ENCODE measurements around the gene BCAR1.
A peak's percentile ranks its signal among the peaks of the same experiment; 100 is the strongest.
"Not testable (repeated sequence)": the region's sequence is repeated elsewhere in the genome, so short reads cannot be mapped to it uniquely, and the experiment has no call there.

Gene BCAR1, protein sequence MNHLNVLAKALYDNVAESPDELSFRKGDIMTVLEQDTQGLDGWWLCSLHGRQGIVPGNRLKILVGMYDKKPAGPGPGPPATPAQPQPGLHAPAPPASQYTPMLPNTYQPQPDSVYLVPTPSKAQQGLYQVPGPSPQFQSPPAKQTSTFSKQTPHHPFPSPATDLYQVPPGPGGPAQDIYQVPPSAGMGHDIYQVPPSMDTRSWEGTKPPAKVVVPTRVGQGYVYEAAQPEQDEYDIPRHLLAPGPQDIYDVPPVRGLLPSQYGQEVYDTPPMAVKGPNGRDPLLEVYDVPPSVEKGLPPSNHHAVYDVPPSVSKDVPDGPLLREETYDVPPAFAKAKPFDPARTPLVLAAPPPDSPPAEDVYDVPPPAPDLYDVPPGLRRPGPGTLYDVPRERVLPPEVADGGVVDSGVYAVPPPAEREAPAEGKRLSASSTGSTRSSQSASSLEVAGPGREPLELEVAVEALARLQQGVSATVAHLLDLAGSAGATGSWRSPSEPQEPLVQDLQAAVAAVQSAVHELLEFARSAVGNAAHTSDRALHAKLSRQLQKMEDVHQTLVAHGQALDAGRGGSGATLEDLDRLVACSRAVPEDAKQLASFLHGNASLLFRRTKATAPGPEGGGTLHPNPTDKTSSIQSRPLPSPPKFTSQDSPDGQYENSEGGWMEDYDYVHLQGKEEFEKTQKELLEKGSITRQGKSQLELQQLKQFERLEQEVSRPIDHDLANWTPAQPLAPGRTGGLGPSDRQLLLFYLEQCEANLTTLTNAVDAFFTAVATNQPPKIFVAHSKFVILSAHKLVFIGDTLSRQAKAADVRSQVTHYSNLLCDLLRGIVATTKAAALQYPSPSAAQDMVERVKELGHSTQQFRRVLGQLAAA

DNA sequence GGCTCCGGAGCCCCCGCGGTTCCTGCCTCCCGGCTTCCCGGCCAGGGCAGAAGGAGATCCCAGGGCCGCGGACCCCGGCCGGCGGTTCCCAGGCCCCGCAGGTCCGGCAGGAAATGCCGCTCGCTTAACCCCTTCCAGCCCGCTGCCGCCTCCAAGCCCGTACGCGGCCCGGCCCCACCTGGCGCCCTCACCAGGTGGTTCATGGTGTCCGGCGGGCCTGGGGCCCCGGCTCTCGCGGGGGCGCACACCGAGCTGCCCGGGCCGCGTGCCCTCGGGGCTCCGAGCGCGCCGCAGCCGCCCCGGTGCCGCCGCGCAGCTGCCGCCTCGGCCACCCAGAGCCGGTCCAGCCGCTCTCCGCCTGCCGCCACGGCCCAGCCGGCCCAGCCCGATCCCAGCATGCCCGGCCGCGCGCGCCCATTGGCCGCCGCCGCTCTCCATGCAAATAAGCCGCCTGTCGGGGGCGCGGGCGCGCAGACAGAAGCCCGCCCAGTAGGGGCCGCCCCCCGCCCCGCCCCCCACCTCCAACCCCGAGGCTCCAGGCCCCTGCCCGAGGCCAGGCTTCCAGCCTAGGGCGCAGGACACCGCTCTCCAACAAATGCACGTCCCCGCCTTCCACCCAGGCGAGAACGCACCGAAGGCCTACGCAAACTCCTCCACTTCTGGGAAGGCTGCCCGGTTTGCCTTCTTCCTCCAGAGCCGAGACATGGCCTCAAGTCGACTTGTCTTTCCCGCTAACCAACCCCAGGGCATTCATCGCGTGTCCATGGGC is at the start of gene BCAR1:
Gene BCAR1 (minus strand): TSS at position 345 of the 769 bp plus-strand sequence. CDS start 142 bp downstream, at position 203.
- no peak for DNase-seq

DNA sequence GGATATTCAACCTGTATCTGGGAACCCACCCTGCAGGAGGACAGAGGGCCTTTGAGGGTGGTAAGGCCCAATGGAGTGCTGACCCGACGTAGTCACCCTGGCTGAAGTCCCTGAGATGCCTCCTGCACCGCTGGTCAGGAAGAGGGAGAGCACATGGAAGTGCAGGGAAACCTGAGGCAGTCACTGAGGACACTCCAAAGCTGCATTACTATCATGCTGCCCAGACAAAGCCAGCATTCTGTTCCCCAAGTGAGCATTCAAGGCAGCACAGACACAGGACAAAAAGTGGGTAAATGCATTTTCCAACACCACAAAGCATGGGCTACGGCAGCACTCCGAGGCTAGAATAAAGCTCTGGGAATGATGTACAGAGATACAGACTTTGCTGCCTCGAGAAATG is 46.8 kb upstream of the BCAR1 start:
- no peak for DNase-seq

DNA sequence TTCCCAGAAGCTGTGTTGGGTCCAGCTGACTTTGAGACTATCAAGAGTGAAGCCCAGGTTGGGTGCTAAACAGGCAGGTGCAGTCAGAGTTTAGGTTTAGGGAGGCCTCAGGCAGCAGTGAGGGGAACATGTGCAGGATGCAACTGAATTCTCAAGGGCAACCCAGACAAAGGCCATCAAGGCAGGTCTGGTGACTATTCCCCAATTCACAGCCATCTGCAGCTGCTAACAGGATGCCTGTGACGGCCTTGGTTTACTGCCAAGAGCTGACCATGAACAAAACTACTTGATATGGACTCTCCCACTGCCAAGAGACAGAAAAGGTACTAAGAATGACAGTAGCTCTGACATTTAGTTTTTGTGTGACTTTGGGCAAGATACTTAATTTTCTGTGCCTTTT is 45.2 kb upstream of the BCAR1 start:
- no peak for DNase-seq

DNA sequence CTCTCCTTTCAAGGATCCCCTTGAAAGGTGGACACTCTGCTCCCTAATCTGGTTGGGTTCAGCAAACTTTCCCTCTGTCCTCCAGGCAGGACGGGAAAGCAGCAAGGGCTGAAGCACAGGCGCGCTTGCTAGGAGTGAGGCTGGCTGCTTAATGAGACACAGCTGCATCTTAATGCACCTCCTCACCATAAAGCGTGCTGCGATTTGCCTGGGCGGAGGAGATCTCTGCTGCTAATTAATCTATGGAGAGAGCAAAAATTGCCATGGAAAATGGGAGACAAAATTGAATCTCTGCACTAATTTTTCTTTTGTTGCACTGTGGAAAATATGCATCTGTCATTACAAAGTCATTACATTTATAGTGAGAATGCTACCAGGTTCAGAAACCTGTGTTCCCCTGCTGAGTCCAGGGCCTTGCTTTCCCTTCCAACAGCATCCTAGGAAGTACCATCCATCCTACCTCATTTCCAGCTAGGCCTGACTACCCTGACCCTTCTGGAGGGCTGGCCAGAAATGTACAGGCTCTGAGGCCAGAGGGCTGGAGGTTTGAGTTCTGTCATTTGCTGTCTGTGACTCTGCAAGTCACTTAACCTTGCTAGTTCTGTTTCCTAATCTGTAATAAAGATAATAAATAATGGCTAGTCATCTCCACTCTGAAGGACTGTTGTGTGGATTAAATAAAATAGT is 43.5 kb upstream of the BCAR1 start:
- no peak for DNase-seq

DNA sequence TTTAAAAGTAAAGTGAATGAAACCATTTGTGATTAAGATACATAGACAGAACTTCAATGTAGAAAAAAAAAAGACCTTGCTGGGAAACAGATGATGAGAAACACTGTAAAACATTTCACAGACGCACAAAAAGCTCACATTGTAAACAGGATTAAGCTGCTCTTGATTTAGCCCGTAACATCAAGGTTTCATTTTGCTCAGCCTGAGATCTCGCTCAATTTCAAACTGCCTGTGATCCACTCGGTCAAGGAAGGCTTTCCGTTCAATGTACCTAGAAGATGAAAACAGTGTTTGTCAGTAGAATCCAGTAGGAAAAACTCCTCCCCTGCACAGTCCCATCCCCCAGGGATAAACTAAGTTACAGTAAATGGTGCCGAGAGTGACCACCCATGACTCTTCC is 42.3 kb upstream of the BCAR1 start:
- DNase-seq = no peak

DNA sequence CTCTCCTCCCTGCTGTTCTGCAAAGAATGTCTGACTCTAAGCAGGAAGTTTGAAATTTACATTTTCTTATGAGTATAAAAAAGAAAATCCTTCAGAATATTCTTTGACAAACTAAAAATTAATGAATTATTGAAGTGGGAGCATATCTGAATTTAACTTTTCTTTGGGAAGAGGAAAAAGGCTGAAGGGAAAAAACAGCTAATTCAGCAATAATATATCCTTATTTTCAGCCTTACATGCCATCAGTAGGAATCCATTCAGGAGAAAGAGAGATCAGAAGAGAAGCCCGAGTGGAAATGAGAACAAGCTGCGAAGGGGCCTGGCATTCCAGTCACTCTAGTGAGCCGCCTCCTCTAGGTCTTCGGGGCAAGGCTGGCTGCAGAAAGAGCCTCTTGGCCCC is 41.7 kb upstream of the BCAR1 start:
- DNase-seq = no peak

DNA sequence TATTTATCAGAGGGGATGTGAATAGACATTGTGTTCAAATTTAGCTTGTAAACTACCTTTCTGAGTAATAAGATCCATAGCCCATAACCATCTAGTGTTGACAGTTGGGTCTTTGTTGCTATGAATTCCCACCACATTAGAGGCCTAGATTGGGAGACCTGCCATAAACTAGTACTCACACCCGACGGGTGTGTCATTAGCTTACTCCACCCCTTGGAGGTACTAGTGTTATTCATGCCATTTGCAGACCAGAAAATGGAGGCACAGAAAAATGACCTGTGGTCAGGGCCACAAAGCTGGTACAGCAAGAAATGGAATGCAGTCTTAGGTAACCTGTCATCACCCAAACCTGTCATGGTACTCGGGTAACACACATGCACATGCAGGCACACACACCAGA is 41.3 kb upstream of the BCAR1 start:
- no peak for DNase-seq

DNA sequence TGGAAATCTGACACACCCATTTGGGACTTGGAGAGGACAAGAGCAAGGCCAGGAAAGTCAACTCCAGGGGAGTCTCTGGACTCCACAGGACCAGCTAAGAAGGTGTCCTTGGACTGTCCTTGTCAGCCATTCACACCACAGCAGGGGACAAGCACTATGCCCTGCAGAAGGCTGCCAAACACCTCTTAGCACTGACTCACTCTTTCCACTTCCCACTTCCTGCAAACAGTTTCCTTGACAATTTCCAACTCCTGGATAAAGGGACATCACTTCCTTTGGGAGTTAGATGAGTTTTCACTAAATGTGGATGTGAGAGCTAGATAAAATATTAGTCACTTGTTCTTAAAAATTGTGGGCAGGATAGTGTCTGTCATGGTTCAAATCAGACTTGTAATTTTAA is 37.8 kb upstream of the BCAR1 start:
- no peak for DNase-seq

DNA sequence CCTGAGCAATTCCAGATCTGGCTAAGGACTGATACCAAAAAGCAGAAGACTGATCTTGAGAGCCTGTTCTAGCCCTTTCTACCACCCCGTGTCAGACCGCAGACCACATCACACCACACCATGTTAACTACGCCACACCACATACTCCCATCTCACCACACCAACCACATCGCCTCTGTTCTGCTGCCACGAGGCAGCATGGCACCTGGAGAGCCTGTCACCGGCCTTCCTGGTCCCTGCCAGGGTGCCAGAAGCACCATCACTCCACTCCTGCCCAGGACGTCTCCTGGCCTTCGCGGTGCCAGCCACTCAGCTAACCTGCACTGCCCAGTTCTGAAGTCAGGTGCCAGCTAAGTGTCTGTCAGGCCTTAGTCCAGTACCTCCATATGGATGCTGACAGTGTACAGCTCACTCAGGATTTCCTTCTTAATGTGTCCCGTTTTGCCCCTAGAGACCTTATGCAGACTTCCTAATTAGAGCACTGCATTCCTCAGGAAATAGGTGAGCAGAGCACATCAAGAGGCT is 37.2 kb upstream of the BCAR1 start:
- DNase-seq = peak in 1 of 2 donors; percentile 26

DNA sequence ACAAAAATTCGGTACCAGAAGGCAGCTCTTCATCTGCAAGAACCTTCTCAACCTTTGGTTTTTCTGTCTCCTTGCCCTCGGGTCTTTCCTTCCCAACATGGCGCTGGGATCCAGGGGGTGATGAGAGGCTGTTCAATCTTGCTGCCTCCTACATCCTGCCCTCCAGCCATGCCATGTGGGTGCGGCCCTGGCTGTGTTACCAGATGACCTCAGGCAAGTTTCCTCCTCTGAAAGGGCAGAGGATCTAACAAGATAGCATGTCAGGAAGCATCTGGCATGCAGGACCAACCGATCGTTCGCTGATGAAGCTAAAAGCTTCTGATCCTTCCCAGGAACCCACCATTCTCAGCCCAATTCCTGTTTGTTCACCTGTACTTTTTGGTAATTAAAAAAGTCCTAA is 36.8 kb upstream of the BCAR1 start:
- no peak for DNase-seq

DNA sequence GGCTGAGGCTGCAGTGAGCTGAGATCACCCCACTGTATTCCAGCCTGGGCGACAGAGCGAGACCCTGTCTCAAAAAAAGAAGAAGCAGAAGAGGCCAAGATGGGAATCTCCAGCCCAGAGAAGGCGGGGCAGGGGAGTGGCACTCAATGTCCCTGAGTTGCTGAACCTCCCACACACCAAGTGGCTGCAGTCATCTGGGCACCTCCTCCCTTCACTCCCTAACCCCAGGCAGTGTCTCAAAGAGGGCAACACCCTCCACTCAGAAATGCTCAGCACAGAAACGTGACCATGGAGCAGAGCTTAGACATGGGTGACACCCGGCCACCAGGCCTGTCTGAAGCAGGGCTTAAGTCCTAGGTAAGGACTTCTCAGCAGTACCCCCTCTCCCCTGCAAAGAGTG is 36.3 kb upstream of the BCAR1 start:
- no peak for DNase-seq

DNA sequence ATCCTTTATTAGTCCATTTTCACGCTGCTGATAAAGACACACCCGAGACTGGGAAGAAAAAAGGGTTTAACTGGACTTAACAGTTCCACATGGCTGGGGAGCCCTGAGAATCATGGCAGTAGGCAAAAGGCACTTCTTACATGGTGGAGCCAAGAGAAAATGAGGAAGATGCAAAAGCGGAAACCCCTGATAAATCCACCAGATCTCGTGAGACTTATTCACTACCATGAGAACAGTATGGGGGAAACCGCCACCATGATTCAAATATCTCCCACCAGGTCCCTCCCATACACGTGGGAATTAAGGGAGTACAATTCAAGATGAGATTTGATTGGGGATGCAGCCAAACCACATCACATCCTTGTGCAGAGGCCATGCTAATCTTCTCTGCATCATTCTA is 35.0 kb upstream of the BCAR1 start:
- no peak for DNase-seq

DNA sequence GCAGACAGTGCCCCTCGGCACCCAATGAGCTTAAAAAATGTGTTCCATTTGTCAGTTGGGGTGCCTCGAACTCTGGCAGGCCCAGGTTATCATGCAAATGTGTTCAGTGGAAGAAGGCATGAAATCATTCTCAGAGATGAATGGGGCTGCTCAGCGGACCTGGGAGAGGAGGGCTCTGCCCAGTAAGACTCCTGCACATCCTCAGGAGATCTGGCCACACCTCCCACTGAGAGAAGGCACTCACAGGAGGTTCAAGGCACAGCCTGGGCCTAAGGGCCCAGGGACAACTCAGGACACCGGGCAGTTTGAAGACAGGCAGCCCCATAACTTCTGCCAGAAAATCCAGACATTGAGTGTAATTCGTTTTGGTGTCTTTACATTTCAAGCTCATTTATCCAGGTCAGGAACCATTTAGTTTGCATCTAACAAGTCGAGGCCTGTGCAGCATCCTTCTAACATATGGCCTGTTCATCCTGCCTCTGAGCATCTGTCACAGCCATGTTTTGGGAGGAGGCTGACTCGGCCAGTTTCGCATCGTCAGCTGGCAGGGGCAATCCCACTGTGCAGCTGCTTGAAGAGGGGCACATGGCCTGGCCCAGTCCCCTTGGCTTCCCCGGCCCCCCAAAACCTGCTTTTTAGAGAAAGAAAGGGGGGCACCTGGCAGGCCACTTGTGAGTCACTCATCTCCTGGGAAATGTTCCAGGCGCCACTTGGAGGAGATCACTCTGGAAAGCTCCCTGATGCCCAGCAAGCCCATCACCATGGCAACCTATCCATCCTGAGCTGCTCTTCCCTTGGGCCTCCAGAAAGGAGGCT is 31.2 kb upstream of the BCAR1 start:
- DNase-seq = no peak

DNA sequence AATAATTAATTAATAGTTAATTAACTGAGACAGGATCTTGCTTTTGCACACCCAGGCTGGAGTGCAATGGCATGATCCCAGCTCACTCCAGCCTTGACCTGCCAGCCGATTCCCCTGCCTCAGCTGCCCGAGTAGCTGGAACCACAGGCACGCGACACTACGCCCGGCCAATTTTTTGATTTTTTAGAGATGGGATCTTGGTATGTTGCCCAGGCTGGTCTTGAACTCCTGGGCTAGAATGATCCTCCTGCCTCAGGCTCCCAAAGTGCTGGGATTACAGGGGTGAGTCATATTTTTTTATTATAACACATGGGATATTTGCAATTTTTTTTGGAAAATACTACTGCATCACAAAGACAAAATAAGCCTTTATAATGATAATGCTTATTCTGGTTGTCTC is 30.4 kb upstream of the BCAR1 start:
- no peak for DNase-seq

DNA sequence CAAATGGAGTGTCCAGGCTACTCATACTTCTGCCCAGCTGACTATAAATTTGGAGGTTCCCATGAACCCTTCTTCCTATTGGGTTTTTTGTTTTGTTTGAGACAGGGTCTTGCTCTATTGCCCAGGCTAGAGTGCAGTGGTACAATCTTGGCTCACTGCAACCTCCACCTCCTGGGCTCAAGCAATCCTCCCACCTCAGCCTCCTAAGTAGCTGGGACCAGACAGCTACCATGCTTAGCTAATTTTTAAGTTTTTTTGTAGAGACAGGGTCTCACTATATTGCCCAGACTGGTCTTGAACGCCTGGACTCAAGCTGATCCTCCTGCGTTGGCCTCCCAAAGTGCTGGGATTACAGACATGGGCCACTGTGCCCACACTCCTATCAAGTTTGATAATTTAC is 29.6 kb upstream of the BCAR1 start:
- DNase-seq = not testable (repeated sequence)

DNA sequence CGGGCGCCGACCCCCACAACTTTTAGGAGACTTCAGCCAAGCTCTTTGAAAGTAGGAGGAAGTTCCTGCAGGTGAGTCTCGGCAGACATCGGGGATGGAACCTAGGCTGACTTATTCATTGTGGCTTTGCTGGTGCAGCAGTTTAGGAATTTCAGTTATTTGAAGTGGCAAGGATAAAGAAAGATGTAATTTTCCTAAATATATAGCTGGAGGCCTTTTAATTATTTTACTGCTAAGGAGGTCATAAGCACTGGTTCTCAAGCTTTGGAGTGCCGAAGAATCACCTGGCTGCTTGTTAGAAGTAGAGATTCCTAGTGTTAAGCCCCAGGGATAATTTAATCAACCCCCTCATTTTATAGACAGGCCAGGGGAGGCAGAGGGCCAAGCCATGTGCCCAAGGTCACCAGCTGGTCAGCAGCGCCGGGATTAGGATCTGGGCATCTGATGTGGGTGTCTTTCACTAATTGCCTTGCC is 28.9 kb upstream of the BCAR1 start:
- DNase-seq = no peak

DNA sequence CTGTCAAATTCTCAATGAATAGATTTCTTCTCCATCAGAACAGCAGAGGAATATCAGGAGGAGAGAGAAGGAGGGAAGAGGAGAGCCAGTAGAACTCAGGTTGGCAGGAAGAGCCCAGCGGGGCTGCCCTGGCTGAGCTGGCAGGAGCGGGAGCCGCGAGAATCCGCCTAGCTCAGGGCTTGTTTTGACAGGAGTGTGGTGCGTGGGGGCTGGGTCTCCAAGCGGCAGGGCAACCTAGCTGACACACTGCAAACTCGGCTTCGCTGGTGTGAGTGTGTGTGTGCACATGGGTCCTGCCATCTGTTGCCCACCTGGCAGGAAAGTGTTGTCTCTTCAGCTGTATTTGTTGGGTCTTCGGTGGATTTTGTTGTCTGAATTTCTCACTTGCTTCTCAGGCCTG is 27.9 kb upstream of the BCAR1 start:
- DNase-seq = no peak

DNA sequence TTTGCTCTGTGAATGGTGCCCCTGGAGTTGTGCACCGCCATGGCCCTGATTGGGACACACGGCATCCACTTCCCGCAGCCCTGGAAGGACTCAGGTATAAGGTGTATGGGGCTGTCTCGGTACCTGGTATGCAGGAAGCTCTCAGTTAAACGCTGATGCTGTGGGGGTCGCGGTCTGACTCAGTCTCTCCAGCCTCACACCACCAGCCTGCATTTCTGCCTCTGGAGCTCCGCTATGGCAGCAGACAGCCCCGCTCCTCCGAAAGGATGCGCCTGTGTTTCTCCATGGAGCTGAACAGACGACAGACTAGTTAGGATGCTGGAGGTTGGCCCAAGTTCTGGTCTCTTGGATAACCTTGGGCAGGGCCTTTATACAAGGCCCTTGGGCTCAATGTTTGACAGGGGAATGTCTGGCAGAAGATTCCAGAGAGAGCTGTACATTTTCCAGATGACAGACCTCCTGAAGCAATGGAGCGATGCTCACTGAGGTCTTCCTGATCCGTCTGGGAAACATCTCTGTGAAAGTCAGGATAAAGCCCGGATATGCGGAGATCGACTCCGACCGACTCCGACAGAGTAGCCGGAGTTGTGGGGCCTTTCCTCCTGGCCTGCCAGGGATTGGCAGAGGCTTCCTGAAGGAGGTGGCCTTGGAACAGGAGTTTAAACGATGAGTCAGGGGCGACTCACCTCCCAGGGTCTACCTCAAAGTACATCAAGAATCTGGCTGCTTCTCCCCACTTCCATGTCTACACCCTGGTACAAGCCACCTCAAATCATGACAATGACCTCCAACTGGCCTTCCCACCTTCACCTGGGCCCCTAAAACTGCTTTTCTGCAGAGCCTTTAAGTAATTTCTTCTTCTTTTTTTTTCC is 21.9 kb upstream of the BCAR1 start:
- DNase-seq = no peak

DNA sequence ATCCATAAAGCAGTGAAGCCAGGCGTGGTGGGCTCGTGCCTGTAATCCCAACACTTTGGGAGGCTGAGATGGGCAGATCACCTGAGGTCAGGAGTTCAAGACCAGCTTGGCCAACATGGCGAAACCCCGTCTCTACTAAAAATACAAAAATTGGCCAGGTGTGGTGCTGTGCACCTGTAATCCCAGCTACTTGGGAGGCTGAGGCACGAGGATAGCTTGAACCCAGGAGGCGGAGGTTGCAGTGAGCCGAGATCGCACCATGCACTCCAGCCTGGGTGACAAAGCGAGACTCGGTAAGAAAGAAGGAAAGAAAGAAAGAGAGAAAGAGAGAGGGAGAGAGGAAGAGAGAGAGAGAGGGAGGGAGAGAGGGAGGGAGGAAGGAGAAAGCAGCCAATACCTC is 21.2 kb upstream of the BCAR1 start:
- not testable (repeated sequence) for DNase-seq

DNA sequence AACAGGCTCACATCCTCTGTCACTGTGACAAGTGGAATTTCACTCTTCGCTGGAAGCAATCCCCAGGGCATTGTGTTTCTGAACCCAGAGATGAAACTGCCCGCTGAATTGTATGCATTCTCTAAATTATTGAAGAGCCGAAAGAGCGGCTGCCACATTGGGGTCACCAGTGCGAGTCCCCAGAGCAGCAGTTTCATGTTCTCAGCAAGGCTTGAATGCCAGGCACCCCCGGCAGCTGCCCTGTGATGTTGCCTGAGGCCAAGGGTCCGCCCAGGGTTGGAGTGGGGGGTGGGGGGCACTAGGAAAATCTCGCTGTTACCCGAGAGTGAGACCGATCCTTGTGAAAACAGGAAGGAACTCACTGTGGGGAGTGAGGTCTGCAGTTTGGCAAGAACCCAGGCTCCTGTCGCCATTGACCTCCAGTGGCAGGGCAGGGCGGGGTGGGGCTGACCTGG is 20.7 kb upstream of the BCAR1 start:
- no peak for DNase-seq
